Measurements from ENCODE around the gene ASPG.
A peak's percentile ranks its signal among the peaks of the same experiment; 100 is the strongest.

Gene ASPG

DNA sequence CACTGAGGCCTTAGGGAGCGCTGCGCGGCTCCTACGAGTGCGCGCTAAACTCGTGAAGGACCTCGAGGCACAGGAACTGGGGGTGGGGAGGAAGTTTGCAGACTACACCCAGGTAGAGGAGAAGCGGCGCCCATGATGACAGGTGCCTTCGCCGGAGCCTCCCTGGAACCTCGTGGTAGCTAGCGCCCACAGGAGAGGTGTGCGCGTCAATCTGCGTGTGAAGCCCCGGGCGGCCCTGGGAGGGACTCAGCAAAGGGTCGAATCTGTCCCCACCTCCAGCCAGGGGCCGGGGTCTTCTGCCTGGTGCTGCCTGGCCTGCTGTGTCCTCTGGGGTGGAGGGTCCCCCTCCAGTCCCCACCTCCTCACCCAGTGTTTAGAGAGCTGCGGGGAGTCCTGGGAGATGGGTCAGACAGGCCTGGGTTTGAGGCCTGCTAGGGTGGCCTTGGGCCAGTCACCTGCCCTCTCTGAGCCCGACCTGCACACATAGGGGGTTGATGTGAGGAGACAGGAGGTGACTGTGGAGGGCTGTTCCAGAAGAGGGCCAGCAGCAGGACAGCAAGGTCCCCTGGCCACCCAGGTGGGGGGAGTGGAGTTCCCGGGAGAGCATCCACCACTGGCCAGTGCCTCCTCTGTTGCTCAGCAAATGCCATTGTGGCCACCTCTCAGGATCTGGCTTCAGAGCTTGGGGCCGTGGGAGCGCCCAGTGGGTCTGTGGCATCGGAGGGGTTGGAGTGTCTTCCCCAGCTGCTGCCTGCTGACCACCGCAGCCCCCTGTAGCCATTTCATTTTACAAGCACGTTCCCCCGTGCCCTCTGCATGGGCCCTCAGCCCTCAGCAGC, 32.7 kb downstream of the ASPG start:
- Mint-ChIP-seq H3K4me1 (no peaks in the 10 kb centered on the region), H3K27ac (no peak overlapping the region), H3K36me3 (no peaks in the 10 kb centered on the region), H3K4me3 (no peak overlapping the region), H3K9me3 (peaks cover 0 to 2% of the 10 kb centered on the region in 2 donors), H3K27me3 (peaks cover 53 to 72% of the 10 kb centered on the region in 2 donors)
- no peak for ATAC-seq (replicated peaks)
- DNase-seq = no peak

DNA sequence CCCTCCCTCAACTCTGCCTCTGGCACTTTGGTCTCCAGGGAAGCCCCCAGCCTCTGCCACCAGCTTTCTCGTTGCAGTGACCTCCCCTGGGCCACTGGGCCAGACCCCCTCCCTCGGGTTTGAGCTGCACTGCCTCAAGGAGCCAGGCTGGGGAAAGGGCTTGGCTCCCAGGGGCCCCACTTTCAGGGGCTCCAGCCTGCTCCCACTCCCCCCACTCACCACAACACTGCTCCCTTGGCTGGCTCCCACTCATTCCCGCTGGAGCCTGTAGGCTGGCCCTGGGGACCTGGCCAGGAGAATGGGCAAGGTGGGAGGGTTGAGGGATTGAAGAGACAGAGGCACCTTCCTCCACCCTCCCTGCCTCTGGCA, 33.6 kb downstream of the ASPG start:
- no peak for DNase-seq
- Mint-ChIP-seq H3K27me3 (peaks cover 58 to 78% of the 10 kb centered on the region in 2 donors), H3K27ac (no peak overlapping the region), H3K36me3 (peaks cover under 1 to 6% of the 10 kb centered on the region in 2 donors), H3K9me3 (peaks cover 6% of the 10 kb centered on the region in 2 donors), H3K4me1 (no peaks in the 10 kb centered on the region), H3K4me3 (no peak overlapping the region)
- ATAC-seq (replicated peaks) = no peak

DNA sequence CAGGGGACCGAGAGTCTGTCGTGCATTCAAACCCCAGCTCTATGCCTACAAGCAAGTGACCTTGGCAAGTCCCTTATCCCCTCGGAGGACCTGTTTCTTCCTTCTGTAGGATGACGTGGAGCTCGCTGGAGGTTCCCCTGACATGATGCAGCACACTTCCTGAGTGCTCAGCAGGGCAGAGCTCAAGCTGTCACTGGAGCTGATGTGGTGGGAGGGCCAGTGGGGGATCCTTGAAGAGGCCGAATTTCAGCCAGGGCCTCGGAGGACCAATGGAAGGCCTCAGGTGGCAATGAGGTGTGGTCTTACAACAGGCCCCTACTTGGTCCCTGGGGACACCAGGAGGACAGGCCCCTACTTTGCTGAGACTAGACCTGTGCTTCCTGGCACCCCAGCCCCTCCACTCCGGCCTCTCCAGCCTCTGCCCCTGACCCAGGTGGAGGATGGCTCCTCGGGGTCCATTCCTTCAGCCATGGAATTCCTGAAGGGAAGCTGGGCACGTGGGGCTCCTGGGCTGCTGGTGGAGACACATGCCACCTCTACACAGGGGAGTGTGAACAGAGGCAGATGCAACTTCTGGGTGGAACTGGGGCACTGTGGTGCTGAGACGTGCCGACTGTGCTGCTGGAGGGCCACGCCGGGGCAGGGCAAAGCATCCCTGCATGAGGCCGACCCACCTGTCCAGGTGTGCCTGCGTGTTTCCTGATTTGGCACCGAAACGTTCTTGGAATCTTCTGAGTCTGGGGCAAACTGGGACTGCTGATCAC, 34.2 kb downstream of the ASPG start:
- peaks cover 1 to 7% of the 10 kb centered on the region in 2 donors for H3K36me3 Mint-ChIP-seq
- ATAC-seq (replicated peaks) (no peak), DNase-seq (no peak)
- H3K4me3 Mint-ChIP-seq = no peak overlapping the region
- peaks cover 56 to 75% of the 10 kb centered on the region in 2 donors for H3K27me3 Mint-ChIP-seq
- H3K9me3 Mint-ChIP-seq = peaks cover 6 to 8% of the 10 kb centered on the region in 2 donors
- no peak overlapping the region for H3K27ac Mint-ChIP-seq
- no peaks in the 10 kb centered on the region for H3K4me1 Mint-ChIP-seq

DNA sequence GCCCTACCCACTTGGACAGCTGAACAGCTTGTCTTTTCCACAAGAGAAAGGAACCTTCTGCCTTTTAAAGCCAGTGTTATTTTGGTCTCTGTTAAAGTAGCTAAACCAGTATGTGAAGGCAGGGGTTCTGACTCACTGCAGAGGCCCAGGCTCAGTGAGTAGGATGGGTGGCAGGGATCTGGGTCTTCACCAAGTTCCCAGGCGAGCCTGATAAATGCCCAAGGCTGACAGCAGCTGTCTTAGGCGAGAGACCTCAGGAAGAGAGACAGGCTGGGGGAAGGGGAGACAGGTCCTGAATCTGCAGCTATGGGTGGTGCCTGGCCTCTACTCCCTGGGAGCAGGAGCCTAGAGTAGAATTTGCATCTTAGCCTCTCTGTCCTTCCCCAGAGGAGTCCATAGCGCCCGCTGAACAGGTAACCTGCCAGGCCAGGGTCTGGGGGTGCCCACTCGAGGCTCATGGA, 34.8 kb downstream of the ASPG start:
- Mint-ChIP-seq H3K27ac (no peak overlapping the region), H3K4me1 (no peaks in the 10 kb centered on the region), H3K27me3 (peaks cover 50 to 69% of the 10 kb centered on the region in 2 donors), H3K36me3 (peaks cover 1 to 11% of the 10 kb centered on the region in 2 donors), H3K4me3 (no peak overlapping the region), H3K9me3 (peaks cover 11 to 12% of the 10 kb centered on the region in 2 donors)
- DNase-seq (no peak), ATAC-seq (replicated peaks) (no peak)

DNA sequence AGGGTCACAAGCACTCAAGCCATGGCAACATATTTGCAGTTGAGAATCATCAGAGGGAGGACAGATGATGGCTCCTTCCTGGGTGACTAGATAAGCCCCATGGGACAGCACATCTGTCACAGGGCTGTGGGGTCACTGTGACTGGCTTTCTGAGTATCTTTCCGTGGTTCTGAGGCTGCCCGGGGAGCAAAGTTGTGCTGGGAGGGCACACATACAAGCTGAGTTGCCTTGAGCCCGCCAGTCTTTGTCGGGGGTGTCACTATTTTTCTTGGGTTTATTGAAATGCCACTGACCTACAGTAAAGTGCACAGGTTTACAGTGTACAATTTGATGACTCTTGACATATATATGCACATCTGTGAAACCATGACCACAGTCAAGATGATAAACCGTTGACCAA, 35.6 kb downstream of the ASPG start:
- peaks cover 41 to 60% of the 10 kb centered on the region in 2 donors for H3K27me3 Mint-ChIP-seq
- ATAC-seq (replicated peaks) = no peak
- peaks cover 13% of the 10 kb centered on the region in 2 donors for H3K9me3 Mint-ChIP-seq
- H3K27ac Mint-ChIP-seq = no peak overlapping the region
- no peak overlapping the region for H3K4me3 Mint-ChIP-seq
- peaks cover 1 to 11% of the 10 kb centered on the region in 2 donors for H3K36me3 Mint-ChIP-seq
- DNase-seq = no peak
- H3K4me1 Mint-ChIP-seq = no peaks in the 10 kb centered on the region

DNA sequence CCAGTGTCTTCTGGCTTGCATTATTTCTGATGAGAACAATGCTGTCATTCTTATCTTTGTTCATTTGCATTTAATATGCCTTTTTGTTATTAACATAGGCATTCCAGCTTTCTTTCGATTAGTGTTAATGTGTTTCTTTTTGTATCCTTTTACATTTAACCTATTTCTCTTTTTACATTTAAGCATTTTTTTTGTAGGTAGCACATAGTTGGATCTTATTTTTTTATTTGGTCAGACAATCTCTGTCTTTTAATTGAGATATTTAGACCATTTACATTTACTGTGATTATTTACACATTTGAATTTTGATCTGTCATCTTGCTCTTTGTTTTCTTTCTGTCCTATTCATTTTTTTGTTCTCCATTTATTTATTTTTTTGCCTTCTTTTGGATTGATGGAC, 38.4 kb downstream of the ASPG start:
- Mint-ChIP-seq H3K4me1 (no peaks in the 10 kb centered on the region), H3K4me3 (no peak overlapping the region), H3K27ac (no peak overlapping the region), H3K27me3 (peaks cover 32 to 59% of the 10 kb centered on the region in 2 donors), H3K9me3 (peaks cover 23 to 26% of the 10 kb centered on the region in 2 donors), H3K36me3 (peaks cover 5 to 15% of the 10 kb centered on the region in 2 donors)
- no peak for ATAC-seq (replicated peaks)
- DNase-seq = no peak

DNA sequence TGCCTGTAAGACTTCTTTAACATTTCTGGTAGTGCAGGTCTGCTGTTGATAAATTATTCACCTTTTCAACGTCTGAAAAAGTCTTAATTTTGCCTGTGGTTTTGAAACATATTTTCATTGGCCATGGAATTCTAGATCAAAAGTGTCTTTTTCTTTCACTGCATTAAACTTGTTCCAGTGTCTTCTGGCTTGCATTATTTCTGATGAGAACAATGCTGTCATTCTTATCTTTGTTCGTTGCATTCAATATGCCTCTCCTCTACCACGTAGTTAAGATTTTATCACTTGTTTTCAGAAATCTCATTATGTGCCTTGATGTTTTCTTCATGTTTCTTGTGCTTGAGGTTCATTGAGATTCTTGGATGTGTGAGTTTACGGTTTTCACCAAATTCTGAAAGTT, 39.5 kb downstream of the ASPG start:
- peaks cover 30 to 35% of the 10 kb centered on the region in 2 donors for H3K9me3 Mint-ChIP-seq

DNA sequence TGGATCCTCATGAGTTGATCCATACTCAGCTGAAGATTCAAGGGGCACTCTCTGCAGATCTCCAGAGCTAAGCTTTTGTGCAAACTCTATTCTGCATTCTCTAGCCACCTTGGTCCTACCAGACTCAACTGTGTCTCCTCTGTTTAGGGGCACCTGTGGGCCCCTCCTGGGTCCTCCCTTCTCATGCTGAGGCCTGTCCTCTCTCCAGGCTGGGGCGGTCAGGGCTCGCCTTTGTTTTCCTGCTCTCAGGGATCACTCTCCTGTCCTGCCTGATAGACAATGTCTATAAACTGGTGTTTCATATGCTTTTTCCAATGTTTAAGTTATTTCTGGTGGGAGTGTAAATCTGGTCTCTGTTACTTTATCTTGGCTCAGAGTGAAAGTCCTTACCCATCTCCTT, 41.3 kb downstream of the ASPG start:
- Mint-ChIP-seq H3K4me3 (no peak overlapping the region), H3K4me1 (no peaks in the 10 kb centered on the region), H3K9me3 (peaks cover 34 to 38% of the 10 kb centered on the region in 2 donors), H3K27me3 (peaks cover 31 to 57% of the 10 kb centered on the region in 2 donors), H3K36me3 (peaks cover 8 to 27% of the 10 kb centered on the region in 2 donors), H3K27ac (no peak overlapping the region)
- no peak for ATAC-seq (replicated peaks)
- DNase-seq = no peak

More for the DNA sequence above, 39.5 kb downstream of the ASPG start:
- no peak for DNase-seq
- Mint-ChIP-seq H3K27me3 (peaks cover 31 to 57% of the 10 kb centered on the region in 2 donors), H3K4me3 (no peak overlapping the region), H3K36me3 (peaks cover 8 to 24% of the 10 kb centered on the region in 2 donors), H3K27ac (no peak overlapping the region), H3K4me1 (no peaks in the 10 kb centered on the region)
- ATAC-seq (replicated peaks) = no peak

DNA sequence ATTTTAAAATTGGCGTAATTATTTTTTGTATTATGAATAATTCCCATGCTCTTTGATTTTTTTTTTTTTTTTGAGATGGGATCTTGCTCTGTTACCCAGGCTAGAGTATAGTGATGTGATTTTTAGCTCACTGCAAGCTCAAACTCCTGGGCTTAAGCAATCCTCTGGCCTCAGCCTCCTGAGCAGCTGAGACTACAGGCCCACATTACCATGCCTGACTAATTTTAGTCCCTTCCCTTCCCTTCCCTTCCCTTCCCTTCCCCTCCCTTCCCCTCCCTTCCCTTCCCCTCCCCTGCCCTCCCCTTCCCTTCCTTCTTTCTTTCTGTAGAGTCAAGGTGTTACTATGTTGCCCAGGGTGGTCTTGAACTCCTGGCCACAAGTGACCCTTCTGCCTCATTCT, 43.5 kb downstream of the ASPG start:
- H3K4me1 Mint-ChIP-seq = peaks cover 0 to 5% of the 10 kb centered on the region in 2 donors
- H3K9me3 Mint-ChIP-seq = peaks cover 30 to 33% of the 10 kb centered on the region in 2 donors
- no peak overlapping the region for H3K27ac Mint-ChIP-seq
- H3K27me3 Mint-ChIP-seq = peaks cover 45 to 67% of the 10 kb centered on the region in 2 donors
- no peak overlapping the region for H3K4me3 Mint-ChIP-seq
- no peak for ATAC-seq (replicated peaks)
- DNase-seq = no peak
- peaks cover 8 to 23% of the 10 kb centered on the region in 2 donors for H3K36me3 Mint-ChIP-seq

DNA sequence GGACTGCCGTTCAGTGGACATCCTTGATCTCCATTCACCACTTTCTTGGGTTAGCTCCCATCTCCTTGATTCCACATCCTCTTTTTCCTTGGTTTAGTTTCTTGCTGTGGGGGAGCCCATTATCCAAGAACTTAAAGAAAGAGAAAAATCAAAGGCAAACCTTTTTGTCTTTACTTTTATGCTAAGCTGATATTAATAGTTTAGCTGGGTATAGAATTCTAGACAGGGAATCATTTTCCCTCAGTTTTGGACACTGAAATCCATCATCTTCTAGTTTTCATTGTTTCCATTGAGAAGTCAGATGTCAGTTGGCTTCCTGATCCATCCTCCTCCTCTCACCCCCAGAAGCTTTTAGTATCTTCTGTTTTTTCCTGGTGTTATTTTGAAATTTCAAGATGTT, 44.1 kb downstream of the ASPG start:
- H3K36me3 Mint-ChIP-seq = peaks cover 6 to 20% of the 10 kb centered on the region in 2 donors
- DNase-seq (no peak), ATAC-seq (replicated peaks) (no peak)
- peaks cover 28 to 31% of the 10 kb centered on the region in 2 donors for H3K9me3 Mint-ChIP-seq
- H3K27ac Mint-ChIP-seq = no peak overlapping the region
- peaks cover 0 to 7% of the 10 kb centered on the region in 2 donors for H3K4me1 Mint-ChIP-seq
- peaks cover 47 to 69% of the 10 kb centered on the region in 2 donors for H3K27me3 Mint-ChIP-seq
- H3K4me3 Mint-ChIP-seq = no peak overlapping the region

DNA sequence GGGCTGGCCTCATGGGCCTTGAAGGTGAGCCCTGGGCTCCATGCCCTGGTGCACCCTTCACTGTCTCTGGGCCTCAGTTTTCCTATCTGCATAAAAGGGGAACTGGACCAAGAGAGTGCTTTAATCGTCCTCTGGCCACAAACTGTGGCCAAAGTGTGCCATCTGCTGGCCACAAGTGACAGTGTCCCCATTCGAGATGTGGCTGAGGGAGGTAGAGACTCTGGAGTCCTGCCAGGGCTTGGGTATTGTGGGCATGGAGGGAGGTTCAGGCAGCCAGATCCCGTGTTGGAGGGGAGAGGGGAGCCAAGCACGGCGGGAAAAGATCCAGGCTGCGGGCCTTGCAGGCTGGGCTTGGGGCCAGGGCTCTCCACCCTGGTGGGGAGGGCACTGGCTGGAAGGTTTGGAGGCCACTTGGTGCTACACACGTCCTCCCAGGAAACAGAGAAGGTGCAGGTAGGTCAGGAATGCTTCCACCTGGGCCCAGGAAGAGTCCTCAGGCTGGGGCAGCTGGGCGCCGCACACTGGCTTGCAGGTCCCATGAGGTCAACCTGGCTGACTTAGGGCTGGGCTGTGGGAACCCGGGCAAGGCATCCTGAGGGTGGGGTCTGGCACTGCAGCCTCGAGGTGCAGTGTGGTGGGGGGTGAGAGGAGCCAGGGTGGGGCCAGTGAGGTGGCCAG, 45.6 kb downstream of the ASPG start:
- no peak for DNase-seq
- Mint-ChIP-seq H3K27me3 (peaks cover 60 to 83% of the 10 kb centered on the region in 2 donors), H3K4me3 (no peak overlapping the region)

DNA sequence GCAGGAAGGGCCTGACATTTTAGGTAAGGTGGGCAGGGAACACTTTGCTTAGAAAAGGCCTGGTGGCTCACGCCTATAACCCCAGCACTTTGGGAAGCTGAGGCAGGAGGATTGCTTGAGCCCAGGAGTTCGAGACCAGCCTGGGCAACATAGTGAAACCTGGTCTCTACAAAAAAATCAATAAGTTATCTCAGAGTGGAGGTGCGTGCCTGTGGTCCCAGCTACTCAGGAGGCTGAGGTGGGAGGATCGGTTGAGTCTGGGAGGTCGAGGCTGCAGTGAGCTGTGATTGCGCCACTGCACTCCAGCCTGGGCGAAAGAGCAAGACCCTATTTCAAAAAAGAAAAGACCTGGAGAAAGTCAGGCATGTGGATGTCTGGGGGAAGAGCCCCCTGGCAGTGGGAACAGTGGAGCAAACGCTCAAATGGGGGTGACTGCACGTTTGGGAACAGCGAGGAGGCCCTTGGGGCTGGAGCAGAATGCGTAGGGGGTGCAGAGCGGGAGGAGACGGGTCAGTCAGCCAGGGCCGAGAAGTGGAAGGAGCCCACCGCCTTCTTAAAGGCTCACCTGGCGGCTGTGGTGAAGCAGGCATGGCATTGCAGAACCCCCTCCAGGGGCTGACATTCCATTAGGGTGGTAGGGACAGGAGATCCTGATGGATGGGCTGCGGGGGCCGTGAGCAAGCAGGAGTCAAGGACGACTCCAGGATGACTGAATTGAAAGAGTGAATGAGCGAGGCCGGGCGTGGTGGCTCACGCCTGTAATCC, 46.6 kb downstream of the ASPG start:
- no peak overlapping the region for H3K4me3 Mint-ChIP-seq
- peaks cover 3 to 17% of the 10 kb centered on the region in 2 donors for H3K36me3 Mint-ChIP-seq
- DNase-seq (no peak), ATAC-seq (replicated peaks) (no peak)
- peaks cover 65 to 87% of the 10 kb centered on the region in 2 donors for H3K27me3 Mint-ChIP-seq
- no peak overlapping the region for H3K27ac Mint-ChIP-seq
- peaks cover 17 to 18% of the 10 kb centered on the region in 2 donors for H3K9me3 Mint-ChIP-seq
- H3K4me1 Mint-ChIP-seq = peaks cover 9 to 27% of the 10 kb centered on the region in 2 donors

More for the DNA sequence above, 45.6 kb downstream of the ASPG start:
- H3K36me3 Mint-ChIP-seq = peaks cover 6 to 17% of the 10 kb centered on the region in 2 donors
- peaks cover 21 to 25% of the 10 kb centered on the region in 2 donors for H3K9me3 Mint-ChIP-seq
- H3K27ac Mint-ChIP-seq = no peak overlapping the region
- peak; percentile 69 to 78 for ATAC-seq (replicated peaks)
- H3K4me1 Mint-ChIP-seq = peaks cover 4 to 18% of the 10 kb centered on the region in 2 donors

DNA sequence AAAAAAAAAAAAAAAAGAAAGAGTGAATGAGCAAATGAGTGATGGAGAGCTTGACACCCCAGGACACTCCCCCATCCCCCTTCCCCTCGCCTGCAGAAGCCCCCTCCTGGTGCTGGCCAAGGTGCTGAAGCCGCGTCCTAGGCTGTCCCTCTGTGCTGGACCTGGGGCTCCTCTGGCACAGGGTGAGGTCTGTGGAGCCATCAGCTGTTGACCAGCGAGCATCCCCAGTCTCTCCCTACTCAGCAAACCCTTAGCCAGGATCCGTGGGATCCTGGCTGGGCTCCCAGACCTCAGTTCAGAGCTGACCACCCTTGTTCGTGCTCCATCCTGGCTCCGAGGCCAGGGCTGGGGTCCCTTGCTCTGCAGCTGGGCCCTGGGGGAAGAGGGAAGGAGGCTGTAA, 47.5 kb downstream of the ASPG start:
- peaks cover 13 to 17% of the 10 kb centered on the region in 2 donors for H3K9me3 Mint-ChIP-seq
- ATAC-seq (replicated peaks) = no peak
- H3K36me3 Mint-ChIP-seq = peaks cover 3 to 17% of the 10 kb centered on the region in 2 donors
- no peak overlapping the region for H3K27ac Mint-ChIP-seq
- H3K4me1 Mint-ChIP-seq = peaks cover 9 to 30% of the 10 kb centered on the region in 2 donors
- no peak for DNase-seq
- peaks cover 66 to 81% of the 10 kb centered on the region in 2 donors for H3K27me3 Mint-ChIP-seq
- H3K4me3 Mint-ChIP-seq = no peak overlapping the region
